HAP-1 (cell line): Measurements from ENCODE around the gene CEMIP.

Source experiments
- DNase-seq, 2 experiments: peaks; one replicate each; pipeline ENCODE4 v3.0.0-alpha.2; 2016 to 2020; ENCODE audit warnings: low spot score in 2 of 2
- H3K27me3 ChIP-seq: fragments of 250-450 bp; sonication (Bioruptor Pico); 2 replicates; pipeline ENCODE4 v1.5.1; 2020; ENCODE audit warnings: low read depth, mild to moderate bottlenecking, moderate library complexity
- H3K36me3 ChIP-seq: fragments of 250-450 bp; sonication (Bioruptor Pico); replicated peaks from 2 replicates; pipeline ENCODE4 v1.5.1; 2020; ENCODE audit warnings: mild to moderate bottlenecking
- H3K4me1 ChIP-seq: fragments of 250-450 bp; sonication (Bioruptor Pico); 2 replicates; pipeline ENCODE4 v1.5.1; 2020; ENCODE audit warnings: mild to moderate bottlenecking
- H3K4me3 ChIP-seq: fragments of 250-450 bp; sonication (Bioruptor Pico); 2 replicates; pipeline ENCODE4 v1.5.1; 2020; ENCODE audit warnings: mild to moderate bottlenecking, moderate library complexity
- H3K9me3 ChIP-seq: fragments of 250-450 bp; sonication (Bioruptor Pico); 2 replicates; pipeline ENCODE4 v1.5.1; 2020; ENCODE audit warnings: mild to moderate bottlenecking, moderate library complexity
- in situ Hi-C: fragments of 300-500 bp; cut with MboI; formaldehyde crosslinking; loops from 3 replicates; pipeline ENCODE4 v1.14.3; 2020; ENCODE audit warnings: low sequenced_read_pairs, inconsistent platforms, mixed read lengths

CEMIP gene

DNA sequence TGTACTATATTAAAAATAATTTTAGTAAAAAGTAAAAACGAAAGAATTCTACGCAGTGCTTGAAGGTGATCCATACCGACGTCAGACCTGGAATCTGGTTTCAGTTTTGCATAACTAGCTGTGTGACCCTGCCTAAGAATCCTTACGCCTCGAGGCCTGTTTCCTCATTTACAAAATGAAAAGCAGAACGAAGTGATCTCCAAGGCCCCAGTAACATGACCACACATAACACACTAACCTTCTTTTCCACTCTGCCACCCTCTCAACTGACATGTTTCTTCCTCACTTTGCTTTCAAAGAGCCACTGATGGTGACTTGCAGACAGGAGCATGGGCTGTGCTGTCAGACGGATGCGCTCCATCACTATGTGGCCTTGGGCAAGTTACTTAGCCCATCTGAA lies 205.7 kb downstream of the CEMIP start:
- in situ Hi-C loops, result loop anchor here (10.0 kb wide), 1 partner anchor 1060 kb away; the partner anchor contains the start of gene MEX3B
- H3K4me1 ChIP-seq, result peaks cover 32% of the 10 kb centered on the region
- peak; percentile 38 to 41 for DNase-seq

DNA sequence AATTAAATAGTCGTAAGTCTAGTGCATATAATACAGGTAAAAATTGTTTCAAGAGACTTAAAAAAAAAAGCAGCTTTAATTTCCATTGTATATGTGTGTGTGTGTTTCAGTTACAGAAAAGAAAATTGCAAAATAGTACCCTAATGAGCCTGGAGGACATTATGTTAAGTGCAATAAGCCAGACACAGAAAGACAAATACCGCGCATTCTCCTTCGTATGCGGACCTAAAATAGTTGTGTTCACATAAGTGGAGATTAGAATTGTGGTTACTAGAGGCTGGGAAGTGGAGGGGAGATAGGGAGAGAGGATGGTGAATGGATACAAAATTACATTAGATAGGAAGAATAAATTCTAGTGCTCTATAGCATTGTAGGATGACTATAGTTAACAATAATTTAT lies 206.8 kb downstream of the CEMIP start:
- peaks cover 43% of the 10 kb centered on the region for H3K4me1 ChIP-seq
- no peaks in the 10 kb centered on the region for H3K9me3 ChIP-seq
- no peaks in the 10 kb centered on the region for H3K27me3 ChIP-seq
- peak; percentile 56 to 68 for DNase-seq
- H3K4me3 ChIP-seq, result no peak overlapping the region
- in situ Hi-C loops, result loop anchor here (10.0 kb wide), 1 partner anchor 1059 kb away; the partner anchor contains the start of gene MEX3B
- peaks cover 9% of the 10 kb centered on the region for H3K36me3 ChIP-seq

More for the DNA sequence above, 205.7 kb downstream of the CEMIP start:
- no peaks in the 10 kb centered on the region for H3K9me3 ChIP-seq
- peaks cover 15% of the 10 kb centered on the region for H3K36me3 ChIP-seq
- no peaks in the 10 kb centered on the region for H3K27me3 ChIP-seq
- H3K4me3 ChIP-seq, result no peak overlapping the region

DNA sequence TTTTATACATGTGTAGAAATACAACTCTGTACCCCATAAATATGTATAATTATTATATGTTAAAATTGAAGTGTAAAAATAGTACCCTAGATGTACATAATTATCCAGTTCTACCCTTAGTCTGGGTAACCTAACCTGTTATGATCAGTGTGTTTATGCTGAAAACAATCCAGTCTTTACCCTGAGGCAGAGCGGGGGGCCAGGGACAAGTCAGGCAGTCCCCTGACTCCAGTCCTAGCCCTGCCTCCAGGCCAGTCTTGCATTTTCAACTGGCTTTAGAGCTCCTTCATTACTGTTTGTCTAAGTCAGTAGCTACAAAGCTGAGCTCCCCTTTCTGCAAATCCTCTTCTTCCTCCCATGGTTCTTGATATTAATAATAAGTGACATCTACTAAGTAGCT lies 207.3 kb downstream of the CEMIP start:
- in situ Hi-C loops, result loop anchor here (10.0 kb wide), 1 partner anchor 1058 kb away; the partner anchor contains the start of gene MEX3B
- Histone ChIP-seq H3K36me3 (peaks cover 8% of the 10 kb centered on the region), H3K9me3 (no peaks in the 10 kb centered on the region), H3K4me1 (peaks cover 48% of the 10 kb centered on the region), H3K4me3 (peak overlapping the region; percentile 3; the same call in 1 of the 2 replicates), H3K27me3 (no peaks in the 10 kb centered on the region)
- peak in 1 of 2 experiments; percentile 58 for DNase-seq

DNA sequence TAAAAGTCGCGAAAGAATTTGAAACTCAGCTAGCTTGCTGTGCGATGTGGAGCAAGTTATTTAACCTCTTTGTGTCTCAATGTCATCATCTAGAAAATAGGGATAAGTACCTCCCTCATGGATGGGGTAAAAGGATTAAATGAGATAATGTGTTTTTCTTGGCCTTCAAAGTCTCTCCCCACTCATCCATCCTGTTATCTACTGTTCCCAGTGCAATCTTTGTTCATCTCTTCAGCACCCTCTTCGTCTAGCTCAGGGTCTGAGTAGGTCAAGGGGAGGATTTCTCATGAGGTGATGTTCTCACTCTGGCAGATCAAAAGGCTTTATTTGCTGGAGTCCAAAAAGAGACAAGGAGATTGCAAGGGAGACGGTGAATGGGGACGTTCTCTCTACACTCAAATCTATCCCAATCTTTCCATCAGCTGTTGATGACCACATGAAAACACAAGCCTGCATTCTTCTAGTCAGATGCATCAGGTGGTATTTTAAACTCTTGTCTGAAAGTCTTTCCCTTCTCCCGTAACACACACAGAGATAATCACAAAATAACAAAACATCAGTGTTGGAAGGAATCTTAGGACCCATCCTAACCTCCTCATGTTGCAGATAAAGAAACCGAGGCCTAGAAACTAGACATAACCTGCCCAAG lies 209.1 kb downstream of the CEMIP start:
- Histone ChIP-seq H3K36me3 (no peaks in the 10 kb centered on the region; the same call in 1 of the 2 replicates), H3K27me3 (no peaks in the 10 kb centered on the region), H3K9me3 (no peaks in the 10 kb centered on the region), H3K4me3 (peak overlapping the region; percentile 98), H3K4me1 (peaks cover 48% of the 10 kb centered on the region)
- no peak for DNase-seq
- in situ Hi-C loops, result loop anchor here (10.0 kb wide), 1 partner anchor 1057 kb away; the partner anchor contains the start of gene MEX3B

DNA sequence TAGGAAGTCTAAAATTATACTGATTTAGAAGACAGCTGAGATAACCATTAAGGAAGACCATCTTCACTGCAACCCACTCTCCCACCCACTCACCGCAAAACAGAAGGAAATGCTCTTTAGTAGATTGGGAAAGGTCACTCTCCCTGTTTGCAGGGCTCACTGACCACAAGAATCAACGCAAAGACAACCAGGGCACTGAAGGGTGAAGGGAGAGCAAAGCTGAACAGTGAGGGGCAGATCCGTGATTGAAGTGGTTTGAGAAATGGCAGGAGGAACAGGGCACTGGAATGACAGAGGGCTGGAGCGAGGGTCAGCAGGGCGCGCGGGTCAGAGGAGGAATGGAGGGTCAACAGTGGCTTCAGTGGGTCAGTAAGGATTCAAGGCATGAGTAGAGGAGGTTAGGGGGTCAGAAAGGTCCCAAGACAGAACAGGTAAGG lies 209.9 kb downstream of the CEMIP start:
- H3K36me3 ChIP-seq, result no peaks in the 10 kb centered on the region; the same call in 1 of the 2 replicates
- no peaks in the 10 kb centered on the region for H3K9me3 ChIP-seq
- no peaks in the 10 kb centered on the region for H3K27me3 ChIP-seq
- peak in 1 of 2 experiments; percentile 30 for DNase-seq
- in situ Hi-C loops, result loop anchor here (10.0 kb wide), 1 partner anchor 1056 kb away; the partner anchor contains the start of gene MEX3B
- H3K4me3 ChIP-seq, result peak overlapping the region; percentile 98
- peaks cover 48% of the 10 kb centered on the region for H3K4me1 ChIP-seq

DNA sequence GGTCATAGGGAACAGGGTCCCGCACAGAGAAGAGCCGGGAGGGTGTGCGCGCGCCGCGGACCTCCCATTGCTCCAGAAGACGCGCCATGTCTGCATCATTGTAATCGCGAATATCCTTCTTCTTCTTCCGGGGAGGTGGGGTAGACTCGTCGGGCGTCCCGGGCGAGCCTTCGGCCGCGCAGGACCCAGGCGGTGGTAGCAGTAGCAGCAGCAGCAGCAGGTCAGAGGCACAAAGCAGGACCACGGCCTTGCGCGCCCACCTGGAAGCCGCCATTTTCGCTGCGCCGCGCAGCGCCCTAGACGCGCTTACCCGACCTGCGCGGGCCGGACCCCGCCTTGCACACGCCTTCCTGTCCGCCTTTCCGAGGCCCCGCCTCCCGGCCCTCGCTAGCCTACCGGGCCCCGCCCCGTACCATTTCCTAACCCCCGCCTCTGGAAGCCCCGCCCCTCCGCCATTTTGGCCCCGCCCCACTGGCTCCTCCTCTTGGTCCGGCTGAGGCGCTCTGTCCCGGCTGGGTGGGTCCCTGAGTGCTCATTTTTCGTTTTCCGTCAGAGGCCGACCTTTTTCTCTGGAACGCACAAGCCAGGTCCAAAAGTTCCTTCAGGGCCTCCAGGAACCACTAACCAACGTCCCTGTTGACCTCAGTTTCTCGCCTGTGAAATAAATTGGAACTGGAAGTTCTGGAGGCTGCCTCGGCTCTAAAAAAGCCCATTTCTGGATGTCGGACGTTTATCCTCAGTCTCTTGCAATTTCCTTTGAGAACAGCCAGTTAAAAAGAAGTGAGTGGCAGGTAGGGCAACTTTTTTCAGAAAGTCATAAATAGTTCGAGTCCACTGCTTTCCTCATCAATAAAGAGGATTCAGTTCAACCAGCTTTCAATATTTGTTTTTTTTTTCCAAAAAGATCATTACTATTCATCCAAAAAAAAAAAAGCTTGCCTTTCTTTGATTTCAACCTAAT lies 210.6 kb downstream of the CEMIP start, which contains the start of gene MESD:
Gene MESD, minus strand, starts transcription at position 302 of the 961 bp plus-strand sequence. Its CDS starts 28 bp downstream, at position 274.
- H3K4me1 ChIP-seq, result peaks cover 48% of the 10 kb centered on the region
- peak; percentile 100 for DNase-seq
- no peaks in the 10 kb centered on the region for H3K27me3 ChIP-seq
- H3K4me3 ChIP-seq, result peak within 1 kb of the TSS; percentile 98
- in situ Hi-C loops, result loop anchor here (10.0 kb wide), 1 partner anchor 1055 kb away; the partner anchor contains the start of gene MEX3B
- no peaks in the 10 kb centered on the region for H3K9me3 ChIP-seq
- H3K36me3 ChIP-seq, result no peaks in the 10 kb centered on the region; the same call in 1 of the 2 replicates

DNA sequence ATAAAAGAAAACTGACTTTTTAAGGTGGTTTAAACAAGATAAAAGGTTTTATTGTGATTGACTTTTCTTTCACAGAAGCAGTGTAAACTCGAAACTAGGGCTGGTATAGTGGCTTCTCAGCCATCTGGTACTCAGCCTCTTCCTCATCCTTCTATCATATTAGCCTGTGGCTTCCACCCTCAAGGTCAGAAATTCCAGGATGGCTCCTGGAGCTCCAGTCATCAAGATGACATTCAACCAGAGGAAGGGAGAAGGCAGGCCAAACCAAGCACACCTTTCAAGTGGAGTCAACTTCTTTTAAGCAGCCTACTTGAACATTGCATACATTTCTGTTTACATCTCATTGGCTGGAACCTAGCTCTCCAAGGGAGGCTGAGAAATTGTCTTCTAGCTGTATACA lies 211.8 kb downstream of the CEMIP start:
- no peak for DNase-seq
- H3K36me3 ChIP-seq, result no peaks in the 10 kb centered on the region; the same call in 1 of the 2 replicates
- no peak overlapping the region for H3K4me3 ChIP-seq
- no peaks in the 10 kb centered on the region for H3K9me3 ChIP-seq
- in situ Hi-C loops, result no loop called here
- H3K4me1 ChIP-seq, result peaks cover 39% of the 10 kb centered on the region
- H3K27me3 ChIP-seq, result no peaks in the 10 kb centered on the region

DNA sequence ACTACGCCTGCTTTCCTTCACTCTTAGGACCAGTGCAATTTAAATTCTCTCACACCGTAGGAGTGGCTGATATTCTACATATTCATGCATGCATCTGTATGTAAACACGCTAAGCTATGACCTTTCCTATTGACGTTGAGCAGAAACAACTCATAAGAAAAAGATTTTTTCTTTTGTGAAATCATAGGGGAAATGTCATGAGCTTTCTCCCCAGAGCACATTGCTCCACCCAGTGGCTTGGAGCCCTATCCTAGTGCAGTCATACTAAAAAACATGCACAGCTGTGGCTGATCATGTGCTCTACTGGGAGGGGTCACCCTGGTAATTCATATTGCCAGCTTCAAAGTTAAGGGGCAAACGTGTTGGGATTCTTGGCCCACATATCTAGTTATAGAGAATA lies 212.3 kb downstream of the CEMIP start:
- in situ Hi-C loops, result no loop called here
- Histone ChIP-seq H3K36me3 (no peaks in the 10 kb centered on the region; the same call in 1 of the 2 replicates), H3K9me3 (no peaks in the 10 kb centered on the region), H3K4me1 (peaks cover 34% of the 10 kb centered on the region), H3K27me3 (no peaks in the 10 kb centered on the region), H3K4me3 (no peak overlapping the region)
- DNase-seq, result no peak

DNA sequence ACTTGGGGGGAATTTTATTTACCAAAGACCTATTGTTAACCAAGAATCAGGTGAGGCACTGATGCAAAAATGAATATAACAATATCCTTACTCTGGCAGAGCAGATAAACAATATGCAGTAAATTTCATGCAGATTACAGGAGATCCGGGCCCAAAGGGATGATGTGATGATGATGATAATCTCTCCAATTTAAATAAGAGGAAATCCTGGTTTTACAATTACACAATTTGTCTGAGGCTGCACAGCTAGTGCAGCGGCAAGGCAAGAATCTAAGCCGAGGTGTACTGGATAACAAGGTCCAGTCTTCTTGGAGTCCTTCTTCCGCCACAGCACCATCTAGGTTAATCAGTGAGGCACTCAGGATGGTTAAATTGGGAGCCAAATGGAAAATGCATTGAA lies 212.8 kb downstream of the CEMIP start:
- H3K27me3 ChIP-seq, result no peaks in the 10 kb centered on the region
- H3K9me3 ChIP-seq, result no peaks in the 10 kb centered on the region
- in situ Hi-C loops, result no loop called here
- no peaks in the 10 kb centered on the region for H3K36me3 ChIP-seq
- no peak for DNase-seq
- H3K4me1 ChIP-seq, result peaks cover 28% of the 10 kb centered on the region
- H3K4me3 ChIP-seq, result no peak overlapping the region

DNA sequence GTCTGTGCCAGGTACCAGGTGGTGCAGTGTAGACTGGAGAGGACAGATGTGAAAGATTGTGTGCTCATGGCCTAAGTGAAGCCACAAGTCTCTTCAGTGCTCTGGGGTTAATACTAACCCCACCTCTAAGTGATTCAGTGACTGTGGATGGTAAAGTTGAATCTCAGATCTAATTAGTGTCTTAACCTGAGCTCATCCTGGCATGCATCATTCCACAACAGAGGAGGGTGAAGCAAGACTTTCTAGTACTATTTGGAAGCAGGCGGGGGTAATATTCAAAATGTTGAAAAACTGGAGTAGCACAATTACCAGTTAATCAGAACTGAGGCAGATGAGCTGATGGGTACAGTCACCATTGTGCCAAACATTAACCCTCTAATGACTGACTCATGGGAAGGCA lies 213.3 kb downstream of the CEMIP start:
- no peak overlapping the region for H3K4me3 ChIP-seq
- in situ Hi-C loops, result no loop called here
- no peak for DNase-seq
- no peaks in the 10 kb centered on the region for H3K9me3 ChIP-seq
- no peaks in the 10 kb centered on the region for H3K36me3 ChIP-seq
- H3K4me1 ChIP-seq, result peaks cover 25% of the 10 kb centered on the region
- no peaks in the 10 kb centered on the region for H3K27me3 ChIP-seq

DNA sequence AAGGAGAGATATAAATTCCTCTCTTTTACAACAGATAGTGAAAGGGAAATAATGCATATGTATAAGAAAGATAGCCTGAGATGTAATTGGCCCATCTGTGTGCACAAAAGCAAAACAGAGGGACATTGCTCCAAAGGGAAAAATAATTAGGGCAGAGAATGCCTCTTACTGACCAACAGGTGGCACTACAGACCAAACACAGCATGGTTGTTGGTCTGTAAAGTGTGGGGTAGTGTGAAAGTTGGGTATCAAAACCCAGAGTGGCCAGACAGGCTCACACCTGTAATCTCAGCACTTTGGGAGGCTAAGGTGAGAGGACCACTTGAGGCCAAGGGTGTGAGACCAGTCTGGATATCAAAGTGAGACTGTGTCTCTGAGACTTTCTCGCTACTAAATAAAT lies 217.1 kb downstream of the CEMIP start:
- DNase-seq, result no peak
- in situ Hi-C loops, result no loop called here
- no peaks in the 10 kb centered on the region for H3K27me3 ChIP-seq
- no peak overlapping the region for H3K4me3 ChIP-seq
- peaks cover 2% of the 10 kb centered on the region for H3K4me1 ChIP-seq
- H3K36me3 ChIP-seq, result 0 out of 2 replicates have a peak, but pooled peaks cover 3% of the 10 kb centered on the region
- no peaks in the 10 kb centered on the region for H3K9me3 ChIP-seq

DNA sequence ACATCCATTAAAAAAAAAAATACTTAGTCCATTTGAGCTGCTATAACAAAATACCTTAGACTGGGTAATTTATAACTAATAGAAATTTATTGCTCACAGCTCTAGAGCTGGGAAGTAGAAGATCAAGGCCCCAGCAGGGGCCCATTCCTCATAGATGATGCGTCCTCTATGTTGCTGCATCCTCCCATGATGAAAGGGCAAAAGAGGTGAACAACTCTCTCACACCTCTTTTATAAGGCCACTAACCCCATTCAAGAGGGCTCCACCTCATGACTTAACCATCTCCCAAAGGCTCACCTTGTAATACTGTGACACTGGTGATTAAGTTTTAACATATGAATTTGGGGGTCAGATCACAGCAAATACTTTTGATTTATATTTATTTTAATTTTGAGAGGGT lies 218.5 kb downstream of the CEMIP start:
- H3K4me1 ChIP-seq, result peaks cover 4% of the 10 kb centered on the region; the same call in 1 of the 2 replicates
- peaks cover 5% of the 10 kb centered on the region; the same call in 1 of the 2 replicates for H3K36me3 ChIP-seq
- no peaks in the 10 kb centered on the region for H3K9me3 ChIP-seq
- no peak for DNase-seq
- in situ Hi-C loops, result no loop called here
- H3K4me3 ChIP-seq, result no peak overlapping the region
- H3K27me3 ChIP-seq, result no peaks in the 10 kb centered on the region

DNA sequence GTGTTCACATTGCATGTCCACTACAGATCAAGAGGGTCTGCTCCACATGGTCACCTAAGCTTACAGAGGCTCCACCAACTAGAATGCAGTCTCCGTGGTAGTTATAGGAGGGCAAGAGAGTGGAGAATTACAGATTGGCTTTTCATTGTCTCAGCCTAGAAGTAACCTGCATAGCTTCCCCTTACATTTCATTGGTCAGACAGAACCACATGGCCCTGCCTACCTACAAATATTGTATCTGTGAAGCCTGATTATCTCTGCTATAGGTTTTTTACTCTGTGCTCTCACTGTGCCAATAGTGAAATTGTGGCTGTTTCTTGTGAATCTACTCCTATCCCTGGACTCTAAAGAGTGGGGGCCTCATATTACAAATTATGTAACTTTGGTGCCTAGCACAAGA lies 219.1 kb downstream of the CEMIP start:
- no peaks in the 10 kb centered on the region for H3K9me3 ChIP-seq
- no peaks in the 10 kb centered on the region for H3K27me3 ChIP-seq
- H3K4me1 ChIP-seq, result peaks cover 4% of the 10 kb centered on the region; the same call in 1 of the 2 replicates
- in situ Hi-C loops, result no loop called here
- H3K4me3 ChIP-seq, result no peak overlapping the region
- peaks cover 9% of the 10 kb centered on the region; the same call in 1 of the 2 replicates for H3K36me3 ChIP-seq
- DNase-seq, result no peak
